CD14-positive monocyte (primary cell): ENCODE results near the gene LIMK2. TPM values are rescaled to one million over a fixed set of nuclear protein-coding genes. Genes with fewer than 3 reads are reported as not detected.

Experiments used
- DNase-seq, 3 donors: peaks; one replicate each; pipeline ENCODE4 v3.0.0-alpha.2; 2011 to 2022
- H2AFZ ChIP-seq: 2 replicates; pipeline ENCODE4 v1.6.0; 2012; ENCODE audit warnings: mild to moderate bottlenecking, low read depth, low read length, inconsistent platforms; ENCODE audit not compliant: insufficient read depth, poor library complexity, severe bottlenecking
- H3K27ac ChIP-seq, 2 donors: 1 replicate in 1 of 2; 2 replicates in 1 of 2; pipeline ENCODE4 v1.5.1; 2012 to 2013; ENCODE audit warnings: low read length in 2 of 2, control low read depth in 1 of 2, inconsistent platforms in 1 of 2, low read depth in 1 of 2, mild to moderate bottlenecking in 1 of 2
- H3K27me3 ChIP-seq, 2 donors: one replicate each; pipeline versions ENCODE4 v1.6.0 to v1.6.1; 2011 to 2013; ENCODE audit warnings: low read length in 2 of 2; ENCODE audit not compliant: control insufficient read depth in 2 of 2, insufficient read depth in 2 of 2
- H3K36me3 ChIP-seq, 2 donors: replicated peaks in 1 of 2; 1 replicate in 1 of 2; 2 replicates in 1 of 2; pipeline versions ENCODE4 v1.5.1 to v1.6.1; 2012 to 2013; ENCODE audit warnings: low read length in 2 of 2, control low read depth in 1 of 2, inconsistent platforms in 1 of 2, mild to moderate bottlenecking in 1 of 2; ENCODE audit not compliant: insufficient read depth in 2 of 2, control insufficient read depth in 1 of 2
- H3K4me1 ChIP-seq, 2 donors: 1 replicate in 1 of 2; 2 replicates in 1 of 2; pipeline versions ENCODE4 v1.5.1 to v1.6.1; 2012 to 2013; ENCODE audit warnings: low read length in 2 of 2, control low read depth in 1 of 2, inconsistent platforms in 1 of 2, mild to moderate bottlenecking in 1 of 2, moderate library complexity in 1 of 2; ENCODE audit not compliant: insufficient read depth in 2 of 2, control insufficient read depth in 1 of 2
- H3K4me2 ChIP-seq: replicated peaks from 2 replicates; pipeline ENCODE3; 2012; ENCODE audit warnings: low read length, moderate library complexity, mild to moderate bottlenecking; ENCODE audit not compliant: poor library complexity, severe bottlenecking; ENCODE audit errors: extremely low read depth
- H3K4me3 ChIP-seq, 3 experiments: fragments of 200-600 bp in 1 of 3; sonication (generic) in 1 of 3; replicated peaks in 1 of 3; 1 replicate in 2 of 3; 2 replicates in 1 of 3; pipeline ENCODE4 v1.5.1; 2011 to 2013; ENCODE audit warnings: low read length in 3 of 3, mild to moderate bottlenecking in 3 of 3, control low read depth in 2 of 3, low read depth in 2 of 3, inconsistent platforms in 1 of 3, moderate library complexity in 1 of 3
- H3K79me2 ChIP-seq: 2 replicates; pipeline ENCODE4 v1.6.0; 2012; ENCODE audit warnings: mild to moderate bottlenecking, control low read depth, inconsistent platforms, low read length, moderate library complexity; ENCODE audit not compliant: insufficient read depth
- H3K9ac ChIP-seq: 2 replicates; pipeline ENCODE4 v1.6.0; 2017; ENCODE audit warnings: low read length, mild to moderate bottlenecking; ENCODE audit not compliant: insufficient read depth, poor library complexity, severe bottlenecking
- H3K9me3 ChIP-seq, 2 donors: replicated peaks in 1 of 2; 1 replicate in 1 of 2; 2 replicates in 1 of 2; pipeline versions ENCODE4 v1.5.1 to v1.6.1; 2012 to 2013; ENCODE audit warnings: low read length in 2 of 2, control low read depth in 1 of 2; ENCODE audit not compliant: control insufficient read depth in 1 of 2, insufficient read depth in 1 of 2
- H4K20me1 ChIP-seq: 2 replicates; pipeline ENCODE4 v1.6.0; 2012; ENCODE audit warnings: mild to moderate bottlenecking, low read length, control low read depth, moderate library complexity; ENCODE audit not compliant: insufficient read depth
- H3K27ac Mint-ChIP-seq, 7 donors: one replicate each; pipeline ENCODE4 v1.8.0; 2020; ENCODE audit warnings: mild to moderate bottlenecking in 7 of 7, mixed read lengths in 7 of 7, moderate library complexity in 6 of 7, inconsistent platforms in 2 of 7
- H3K27me3 Mint-ChIP-seq, 3 donors: one replicate each; pipeline ENCODE4 v1.8.0; 2021 to 2022; ENCODE audit warnings: low read depth in 3 of 3, mild to moderate bottlenecking in 3 of 3, mixed read lengths in 3 of 3, moderate library complexity in 3 of 3, inconsistent platforms in 1 of 3
- H3K36me3 Mint-ChIP-seq, 2 donors: one replicate each; pipeline ENCODE4 v1.8.0; 2020; ENCODE audit warnings: mixed read lengths in 2 of 2, inconsistent platforms in 1 of 2, mild to moderate bottlenecking in 1 of 2
- H3K4me1 Mint-ChIP-seq: one replicate; pipeline ENCODE4 v1.8.0; 2020; ENCODE audit warnings: mild to moderate bottlenecking, mixed read lengths
- H3K4me3 Mint-ChIP-seq, 2 donors: one replicate each; pipeline ENCODE4 v1.8.0; 2020; ENCODE audit warnings: mild to moderate bottlenecking in 2 of 2, mixed read lengths in 2 of 2, moderate library complexity in 1 of 2
- H3K9me3 Mint-ChIP-seq, 7 donors: one replicate each; pipeline ENCODE4 v1.8.0; 2020 to 2022; ENCODE audit warnings: mixed read lengths in 7 of 7, mild to moderate bottlenecking in 6 of 7, moderate library complexity in 6 of 7, inconsistent platforms in 2 of 7
- CTCF ChIP-seq: fragments of 200-600 bp; IDR thresholded peaks from one replicate; pipeline ENCODE4 v1.8.0; 2022; ENCODE audit warnings: antibody characterized with exemption, mild to moderate bottlenecking
- WGBS: methylation state at CpG from one replicate; pipeline ENCODE4 v1.1.5; 2013; ENCODE audit warnings: missing lambda C conversion rate; ENCODE audit not compliant: insufficient coverage; 5-methylcytosine and 5-hydroxymethylcytosine counted together
- intact Hi-C, 2 donors: fragments of 100-400 bp; cut with micrococcal nuclease; formaldehyde crosslinking; loops; one replicate each; pipeline versions ENCODE4 v1.15.0 to v1.15.1; 2023
- polyA plus RNA-seq, 3 donors: library from polyadenylated mRNA; depleted of rRNA in 1 of 3; unstranded in 2 of 3; stranded (reverse) in 1 of 3; fragments of 300-500 nt in 2 of 3; fragments of >200 nt in 1 of 3; fragmentation: Illumina TruSeq in 2 of 3; gene quantifications; 1 replicate in 2 of 3; 2 replicates in 1 of 3; pipeline ENCODE4 v1.2.3, GENCODE V29; 2012 to 2021

Gene LIMK2
- polyA plus RNA-seq, 3 donors = 5.5 to 14.2 (median 10.1) TPM

- DNase-seq = no peak
- no peaks in the 10 kb centered on the region for H3K4me1 Mint-ChIP-seq
- H3K4me3 Mint-ChIP-seq = no peak overlapping the region
- Histone ChIP-seq H3K4me2 (no peak overlapping the region), H3K79me2 (no peaks in the 10 kb centered on the region), H3K27me3 (no peaks in the 10 kb centered on the region), H3K9ac (no peak overlapping the region), H3K4me3 (no peak overlapping the region), H3K9me3 (no peaks in the 10 kb centered on the region), H3K27ac (peak overlapping the region in 1 of 2 donors; percentile 22), H3K4me1 (no peaks in the 10 kb centered on the region), H4K20me1 (peaks cover 20% of the 10 kb centered on the region), H2AFZ (no peak overlapping the region), H3K36me3 (peaks cover 81 to 95% of the 10 kb centered on the region in 2 donors)
- H3K27ac Mint-ChIP-seq = no peak overlapping the region
- H3K36me3 Mint-ChIP-seq = peaks cover 84 to 93% of the 10 kb centered on the region in 2 donors
- TF ChIP-seq CTCF = no peak
- H3K9me3 Mint-ChIP-seq = peaks cover 0 to 2% (median 0%) of the 10 kb centered on the region in 7 donors
- no peaks in the 10 kb centered on the region for H3K27me3 Mint-ChIP-seq
- 99% methylated on average over 6 of the region's 9 CpGs for WGBS
- intact Hi-C loops = loop anchor here in 1 of 2 donors (10.0 kb wide), 2 partner anchors 173 to 513 kb away; partner anchors contain the start of gene SELENOM
Measured at GRCh38 chr22:31278151-31278621, 66.1 kb downstream of the LIMK2 start.

- H3K4me3 Mint-ChIP-seq = no peak overlapping the region
Measured at GRCh38 chr22:31278626-31279326, 66.7 kb downstream of the LIMK2 start.

More at GRCh38 chr22:31278626-31279326, 66.7 kb downstream of the LIMK2 start:
- Mint-ChIP-seq H3K4me1 (no peaks in the 10 kb centered on the region), H3K9me3 (peaks cover 0 to 2% (median 0%) of the 10 kb centered on the region in 7 donors), H3K27me3 (no peaks in the 10 kb centered on the region), H3K27ac (peak overlapping the region in 6 of 7 donors; percentile 15 to 51 (median 31)), H3K36me3 (peaks cover 84 to 93% of the 10 kb centered on the region in 2 donors)
- no peaks in the 10 kb centered on the region for H3K4me1 ChIP-seq
- H3K79me2 ChIP-seq = no peaks in the 10 kb centered on the region
- H3K9me3 ChIP-seq = no peaks in the 10 kb centered on the region
- H3K27me3 ChIP-seq = no peaks in the 10 kb centered on the region
- H3K36me3 ChIP-seq = peaks cover 80 to 95% of the 10 kb centered on the region in 2 donors
- no peak overlapping the region for H3K4me2 ChIP-seq
- no peak for DNase-seq
- H3K4me3 ChIP-seq = no peak overlapping the region
- H4K20me1 ChIP-seq = peaks cover 22% of the 10 kb centered on the region
- TF ChIP-seq CTCF = no peak
- 100% methylated on average over 2 of the region's 6 CpGs for WGBS
- intact Hi-C loops = loop anchor here in 1 of 2 donors (10.0 kb wide), 2 partner anchors 174 to 514 kb away; partner anchors contain the start of gene SELENOM
- H2AFZ ChIP-seq = no peak overlapping the region
- H3K9ac ChIP-seq = no peak overlapping the region
- peak overlapping the region in 1 of 2 donors; percentile 31 for H3K27ac ChIP-seq
